ENCODE measurements around the gene BHLHE40.

- TF ChIP-seq BRCA1 (CRISPR knock-in tag; IDR thresholded peaks at IDR 0.05) (no peak), HCFC1 (IDR thresholded peaks at IDR 0.05; ENCODE audit: low read depth, low read length) (no peak), SUZ12 (IDR thresholded peaks at IDR 0.05; ENCODE audit: low read depth, low read length) (no peak), EHMT2 (IDR thresholded peaks at IDR 0.05; ENCODE audit: borderline replicate concordance, low read depth, low read length) (no peak), RFX5 (IDR thresholded peaks at IDR 0.05; ENCODE audit: low read depth, low read length) (no peak), MLLT10 (CRISPR knock-in tag; IDR thresholded peaks at IDR 0.05) (no peak), ADNP (CRISPR knock-in tag; IDR thresholded peaks at IDR 0.05) (no peak), LRRFIP1 (CRISPR knock-in tag; conservative IDR thresholded peaks at IDR 0.05) (no peak), ZNF720 (CRISPR knock-in tag; IDR thresholded peaks at IDR 0.05) (no peak), RXRA (CRISPR knock-in tag; IDR thresholded peaks at IDR 0.05) (no peak), POLR2A (IDR thresholded peaks at IDR 0.05; ENCODE audit: insufficient read depth in 1 of 2, low read depth in 2 of 2, low read length in 2 of 2) (no peak), ZGPAT (CRISPR knock-in tag; IDR thresholded peaks at IDR 0.05) (no peak)
Measured at GRCh38 chr3:4943549-4943948, 35.7 kb upstream of the BHLHE40 start.
